ENCODE measurements around the gene CDKAL1.

CDKAL1 gene

DNA sequence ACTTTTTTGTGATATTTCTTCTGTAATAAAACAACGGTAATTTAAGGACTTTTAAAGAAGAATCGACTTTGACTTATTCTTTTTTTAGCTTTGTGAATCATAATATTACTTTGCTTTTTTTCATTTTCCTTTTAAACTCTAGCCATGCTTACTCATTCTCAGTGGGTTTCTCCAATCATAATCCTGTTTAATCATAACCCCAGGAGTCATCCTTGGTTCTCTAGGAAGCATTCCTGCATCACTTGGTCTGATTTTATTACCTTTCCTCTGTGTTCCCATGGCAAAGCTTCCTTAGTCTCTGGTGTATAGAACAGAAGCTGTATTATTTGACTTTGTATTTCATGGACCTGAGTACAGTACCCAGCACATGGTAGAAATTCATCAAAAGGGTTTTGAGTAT, 223.5 kb downstream of the CDKAL1 start:
- H3K27ac ChIP-seq: no peak overlapping the region
- TF ChIP-seq, protein P1, sequence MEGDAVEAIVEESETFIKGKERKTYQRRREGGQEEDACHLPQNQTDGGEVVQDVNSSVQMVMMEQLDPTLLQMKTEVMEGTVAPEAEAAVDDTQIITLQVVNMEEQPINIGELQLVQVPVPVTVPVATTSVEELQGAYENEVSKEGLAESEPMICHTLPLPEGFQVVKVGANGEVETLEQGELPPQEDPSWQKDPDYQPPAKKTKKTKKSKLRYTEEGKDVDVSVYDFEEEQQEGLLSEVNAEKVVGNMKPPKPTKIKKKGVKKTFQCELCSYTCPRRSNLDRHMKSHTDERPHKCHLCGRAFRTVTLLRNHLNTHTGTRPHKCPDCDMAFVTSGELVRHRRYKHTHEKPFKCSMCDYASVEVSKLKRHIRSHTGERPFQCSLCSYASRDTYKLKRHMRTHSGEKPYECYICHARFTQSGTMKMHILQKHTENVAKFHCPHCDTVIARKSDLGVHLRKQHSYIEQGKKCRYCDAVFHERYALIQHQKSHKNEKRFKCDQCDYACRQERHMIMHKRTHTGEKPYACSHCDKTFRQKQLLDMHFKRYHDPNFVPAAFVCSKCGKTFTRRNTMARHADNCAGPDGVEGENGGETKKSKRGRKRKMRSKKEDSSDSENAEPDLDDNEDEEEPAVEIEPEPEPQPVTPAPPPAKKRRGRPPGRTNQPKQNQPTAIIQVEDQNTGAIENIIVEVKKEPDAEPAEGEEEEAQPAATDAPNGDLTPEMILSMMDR (conservative IDR thresholded peaks at IDR 0.05): no peak

GRCh38 chr6:20763296-20763695, 229.0 kb downstream of the CDKAL1 start:
- H3K27ac ChIP-seq: no peak overlapping the region
- TF ChIP-seq, protein P1 (conservative IDR thresholded peaks at IDR 0.05): no peak

- no peak overlapping the region for H3K27ac ChIP-seq
- TF ChIP-seq, protein P1 (conservative IDR thresholded peaks at IDR 0.05): no peak
These were observed 235.4 kb downstream of the CDKAL1 start for GRCh38 chr6:20769631-20770030.

- TF ChIP-seq, protein P1 (conservative IDR thresholded peaks at IDR 0.05): no peak
These were observed 236.5 kb downstream of the CDKAL1 start for GRCh38 chr6:20770773-20771172.

DNA sequence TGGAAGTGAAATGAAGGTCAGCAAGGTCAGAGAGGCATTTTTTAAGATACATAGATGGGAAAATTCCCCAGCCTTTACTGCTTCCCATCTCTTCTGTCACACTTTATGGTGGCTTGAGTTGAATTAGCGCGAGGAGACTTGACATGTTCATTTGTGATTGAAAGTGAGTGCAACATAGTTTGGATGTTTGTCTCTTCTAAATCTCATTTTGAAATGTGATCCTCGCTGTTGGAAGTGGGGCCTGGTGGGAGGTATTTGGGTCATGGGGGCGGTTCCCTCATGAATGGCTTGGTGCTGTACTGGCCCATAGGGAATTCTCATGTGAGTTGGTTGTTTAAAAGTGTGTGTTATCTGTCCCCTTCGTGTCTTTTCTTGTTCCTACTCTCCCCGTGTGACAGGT, 237.2 kb downstream of the CDKAL1 start:
- H3K27ac ChIP-seq: no peak overlapping the region
- TF ChIP-seq, protein P1 (conservative IDR thresholded peaks at IDR 0.05): no peak

More at GRCh38 chr6:20770773-20771172, 236.5 kb downstream of the CDKAL1 start:
- no peak overlapping the region for H3K27ac ChIP-seq

GRCh38 chr6:20773822-20774221, 239.6 kb downstream of the CDKAL1 start:
- no peak overlapping the region for H3K27ac ChIP-seq
- TF ChIP-seq, protein P1 (conservative IDR thresholded peaks at IDR 0.05): no peak

DNA sequence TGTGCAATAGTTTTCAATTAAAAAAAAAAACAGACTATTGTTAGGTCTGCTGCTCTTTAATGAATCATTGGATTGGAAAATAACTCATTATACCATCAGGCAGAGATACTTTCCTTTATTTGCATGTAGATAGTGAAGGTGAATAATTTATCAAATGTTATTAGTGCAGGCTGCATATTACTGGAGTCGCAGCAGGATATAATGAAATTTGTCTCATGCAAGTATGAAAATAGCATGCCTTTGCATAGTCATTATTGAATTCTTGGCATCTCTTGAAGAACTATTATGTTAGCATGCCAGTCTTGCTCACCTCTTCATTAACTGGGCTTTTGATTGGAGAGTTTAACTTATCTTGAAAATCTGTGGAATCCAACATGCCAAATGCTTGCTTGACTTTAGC, 241.7 kb downstream of the CDKAL1 start:
- no peak overlapping the region for H3K27ac ChIP-seq
- TF ChIP-seq, protein P1 (conservative IDR thresholded peaks at IDR 0.05): no peak

GRCh38 chr6:20777801-20778200, 243.5 kb downstream of the CDKAL1 start:
- no peak overlapping the region for H3K27ac ChIP-seq
- TF ChIP-seq, protein P1 (conservative IDR thresholded peaks at IDR 0.05): no peak
